ENCODE results near the gene PERM1. TPM values are rescaled to one million over a fixed set of nuclear protein-coding genes. Genes with fewer than 3 reads are reported as not detected.

The PERM1 gene
- total RNA-seq, 1 experiment from 2014 or later: not detected

- TF ChIP-seq, protein P1, sequence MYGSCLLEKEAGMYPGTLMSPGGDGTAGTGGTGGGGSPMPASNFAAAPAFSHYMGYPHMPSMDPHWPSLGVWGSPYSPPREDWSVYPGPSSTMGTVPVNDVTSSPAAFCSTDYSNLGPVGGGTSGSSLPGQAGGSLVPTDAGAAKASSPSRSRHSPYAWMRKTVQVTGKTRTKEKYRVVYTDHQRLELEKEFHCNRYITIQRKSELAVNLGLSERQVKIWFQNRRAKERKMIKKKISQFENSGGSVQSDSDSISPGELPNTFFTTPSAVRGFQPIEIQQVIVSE (CRISPR knock-in tag; IDR thresholded peaks at IDR 0.05; ENCODE audit: borderline replicate concordance): no peak
- TF ChIP-seq EMX1 (CRISPR knock-in tag; IDR thresholded peaks at IDR 0.05): peak; percentile 70; the same call in 1 of the 2 replicates
Observed at GRCh38 chr1:942864-943533, 38.9 kb downstream of the PERM1 start (continued).

DNA sequence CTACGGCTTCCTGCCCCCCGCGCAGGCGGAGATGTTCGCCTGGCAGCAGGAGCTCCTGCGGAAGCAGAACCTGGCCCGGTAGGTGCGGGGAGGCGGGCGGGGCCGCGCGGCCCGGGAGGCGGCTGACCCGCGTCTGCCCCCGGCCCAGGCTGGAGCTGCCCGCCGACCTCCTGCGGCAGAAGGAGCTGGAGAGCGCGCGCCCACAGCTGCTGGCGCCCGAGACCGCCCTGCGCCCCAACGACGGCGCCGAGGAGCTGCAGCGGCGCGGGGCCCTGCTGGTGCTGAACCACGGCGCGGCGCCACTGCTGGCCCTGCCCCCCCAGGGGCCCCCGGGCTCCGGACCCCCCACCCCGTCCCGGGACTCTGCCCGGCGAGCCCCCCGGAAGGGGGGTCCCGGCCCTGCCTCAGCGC, 39.5 kb downstream of the PERM1 start:
- DNase-seq (ENCODE audit: low spot score) (no peak), ATAC-seq (peak; percentile 15)
- CTCF ChIA-PET: interaction anchor here (0.8 to 4.9 kb wide), 10 partner anchors 9 to 122 kb away, joined by 3 to 28 read pairs (median 6); partner anchors contain the start of gene PLEKHN1
- no peak overlapping the region for H3K4me3 Mint-ChIP-seq
- H3K9me3 Mint-ChIP-seq: no peaks in the 10 kb centered on the region
- H3K4me1 Mint-ChIP-seq: peaks cover 6% of the 10 kb centered on the region
- H3K27ac Mint-ChIP-seq: no peak overlapping the region
- H3K36me3 Mint-ChIP-seq: 0 out of 2 replicates have a peak, but pooled peaks cover 5% of the 10 kb centered on the region
- POLR2A ChIA-PET: interaction anchor here (0.6 to 1.2 kb wide), 4 partner anchors 9 to 17 kb away, joined by 3 read pairs; partner anchors contain the start of gene NOC2L
- no peak for TF ChIP-seq ZNF317 (CRISPR knock-in tag; IDR thresholded peaks at IDR 0.05; ENCODE audit: borderline replicate concordance, low read depth)
- TF ChIP-seq KAT7 (CRISPR knock-in tag; IDR thresholded peaks at IDR 0.05; ENCODE audit: borderline replicate concordance): no peak
- TF ChIP-seq FOXJ3 (CRISPR knock-in tag; IDR thresholded peaks at IDR 0.05; ENCODE audit: borderline replicate concordance): no peak
- no peak for TF ChIP-seq ZNF121 (CRISPR knock-in tag; IDR thresholded peaks at IDR 0.05)
- no peak for TF ChIP-seq ZNF671 (CRISPR knock-in tag; IDR thresholded peaks at IDR 0.05)
- TF ChIP-seq TP53 (CRISPR knock-in tag; IDR thresholded peaks at IDR 0.05): 0 out of 2 replicates have a peak, but pooled peaks have one; percentile 3
- TF ChIP-seq HMGA2 (CRISPR knock-in tag; IDR thresholded peaks at IDR 0.05): no peak
- peaks cover 51% of the 10 kb centered on the region for H3K27me3 Mint-ChIP-seq (ENCODE audit: low read depth)

- H3K4me1 Mint-ChIP-seq: peaks cover 6% of the 10 kb centered on the region
- H3K4me3 Mint-ChIP-seq: peak overlapping the region; percentile 70
- TF ChIP-seq ATF2 (CRISPR knock-in tag; IDR thresholded peaks at IDR 0.05; ENCODE audit: borderline replicate concordance, low read depth) (no peak), SP1 (CRISPR knock-in tag; conservative IDR thresholded peaks at IDR 0.05) (no peak), TCF7 (CRISPR knock-in tag; IDR thresholded peaks at IDR 0.05; ENCODE audit: low read depth) (no peak), ZNF121 (CRISPR knock-in tag; IDR thresholded peaks at IDR 0.05) (no peak)
- H3K27me3 Mint-ChIP-seq (ENCODE audit: low read depth): peaks cover 56% of the 10 kb centered on the region
- H3K36me3 Mint-ChIP-seq: no peaks in the 10 kb centered on the region
- DNase-seq (ENCODE audit: low spot score): peak; percentile 70
- ChIA-PET POLR2A (interaction anchor here (0.6 to 1.2 kb wide), 3 partner anchors 12 to 17 kb away, joined by 3 read pairs; partner anchors contain the start of gene NOC2L), CTCF (interaction anchor here (0.8 to 4.9 kb wide), 14 partner anchors 10 to 123 kb away, joined by 3 to 28 read pairs (median 4); partner anchors contain the start of genes PLEKHN1 and SAMD11)
- H3K9me3 Mint-ChIP-seq: no peaks in the 10 kb centered on the region
- peak; percentile 16 for ATAC-seq
- no peak overlapping the region for H3K27ac Mint-ChIP-seq
Observed at GRCh38 chr1:941588-942383, 40.1 kb downstream of the PERM1 start.

GRCh38 chr1:941015-941587, 40.8 kb downstream of the PERM1 start:
- ChIA-PET CTCF (interaction anchor here (0.8 to 4.9 kb wide), 15 partner anchors 10 to 123 kb away, joined by 3 to 40 read pairs (median 4); partner anchors contain the start of genes PLEKHN1 and SAMD11), POLR2A (no interaction called here)
- Mint-ChIP-seq H3K9me3 (no peaks in the 10 kb centered on the region), H3K36me3 (no peaks in the 10 kb centered on the region), H3K27me3 (ENCODE audit: low read depth) (peaks cover 61% of the 10 kb centered on the region), H3K27ac (no peak overlapping the region), H3K4me1 (peaks cover 6% of the 10 kb centered on the region), H3K4me3 (peak overlapping the region; percentile 70)
- DNase-seq (ENCODE audit: low spot score): no peak
- no peak for ATAC-seq
- TF ChIP-seq, protein P2, sequence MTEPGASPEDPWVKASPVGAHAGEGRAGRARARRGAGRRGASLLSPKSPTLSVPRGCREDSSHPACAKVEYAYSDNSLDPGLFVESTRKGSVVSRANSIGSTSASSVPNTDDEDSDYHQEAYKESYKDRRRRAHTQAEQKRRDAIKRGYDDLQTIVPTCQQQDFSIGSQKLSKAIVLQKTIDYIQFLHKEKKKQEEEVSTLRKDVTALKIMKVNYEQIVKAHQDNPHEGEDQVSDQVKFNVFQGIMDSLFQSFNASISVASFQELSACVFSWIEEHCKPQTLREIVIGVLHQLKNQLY (CRISPR knock-in tag; IDR thresholded peaks at IDR 0.05): 0 out of 2 replicates have a peak, but pooled peaks have one; percentile 44
- TF ChIP-seq, protein P3, sequence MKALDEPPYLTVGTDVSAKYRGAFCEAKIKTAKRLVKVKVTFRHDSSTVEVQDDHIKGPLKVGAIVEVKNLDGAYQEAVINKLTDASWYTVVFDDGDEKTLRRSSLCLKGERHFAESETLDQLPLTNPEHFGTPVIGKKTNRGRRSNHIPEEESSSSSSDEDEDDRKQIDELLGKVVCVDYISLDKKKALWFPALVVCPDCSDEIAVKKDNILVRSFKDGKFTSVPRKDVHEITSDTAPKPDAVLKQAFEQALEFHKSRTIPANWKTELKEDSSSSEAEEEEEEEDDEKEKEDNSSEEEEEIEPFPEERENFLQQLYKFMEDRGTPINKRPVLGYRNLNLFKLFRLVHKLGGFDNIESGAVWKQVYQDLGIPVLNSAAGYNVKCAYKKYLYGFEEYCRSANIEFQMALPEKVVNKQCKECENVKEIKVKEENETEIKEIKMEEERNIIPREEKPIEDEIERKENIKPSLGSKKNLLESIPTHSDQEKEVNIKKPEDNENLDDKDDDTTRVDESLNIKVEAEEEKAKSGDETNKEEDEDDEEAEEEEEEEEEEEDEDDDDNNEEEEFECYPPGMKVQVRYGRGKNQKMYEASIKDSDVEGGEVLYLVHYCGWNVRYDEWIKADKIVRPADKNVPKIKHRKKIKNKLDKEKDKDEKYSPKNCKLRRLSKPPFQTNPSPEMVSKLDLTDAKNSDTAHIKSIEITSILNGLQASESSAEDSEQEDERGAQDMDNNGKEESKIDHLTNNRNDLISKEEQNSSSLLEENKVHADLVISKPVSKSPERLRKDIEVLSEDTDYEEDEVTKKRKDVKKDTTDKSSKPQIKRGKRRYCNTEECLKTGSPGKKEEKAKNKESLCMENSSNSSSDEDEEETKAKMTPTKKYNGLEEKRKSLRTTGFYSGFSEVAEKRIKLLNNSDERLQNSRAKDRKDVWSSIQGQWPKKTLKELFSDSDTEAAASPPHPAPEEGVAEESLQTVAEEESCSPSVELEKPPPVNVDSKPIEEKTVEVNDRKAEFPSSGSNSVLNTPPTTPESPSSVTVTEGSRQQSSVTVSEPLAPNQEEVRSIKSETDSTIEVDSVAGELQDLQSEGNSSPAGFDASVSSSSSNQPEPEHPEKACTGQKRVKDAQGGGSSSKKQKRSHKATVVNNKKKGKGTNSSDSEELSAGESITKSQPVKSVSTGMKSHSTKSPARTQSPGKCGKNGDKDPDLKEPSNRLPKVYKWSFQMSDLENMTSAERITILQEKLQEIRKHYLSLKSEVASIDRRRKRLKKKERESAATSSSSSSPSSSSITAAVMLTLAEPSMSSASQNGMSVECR (CRISPR knock-in tag; IDR thresholded peaks at IDR 0.05; ENCODE audit: borderline replicate concordance): no peak
- TF ChIP-seq MYBL2 (CRISPR knock-in tag; IDR thresholded peaks at IDR 0.05) (no peak), TCF7 (CRISPR knock-in tag; IDR thresholded peaks at IDR 0.05; ENCODE audit: low read depth) (no peak), HMGA2 (CRISPR knock-in tag; IDR thresholded peaks at IDR 0.05) (no peak)
- TF ChIP-seq, protein P4, sequence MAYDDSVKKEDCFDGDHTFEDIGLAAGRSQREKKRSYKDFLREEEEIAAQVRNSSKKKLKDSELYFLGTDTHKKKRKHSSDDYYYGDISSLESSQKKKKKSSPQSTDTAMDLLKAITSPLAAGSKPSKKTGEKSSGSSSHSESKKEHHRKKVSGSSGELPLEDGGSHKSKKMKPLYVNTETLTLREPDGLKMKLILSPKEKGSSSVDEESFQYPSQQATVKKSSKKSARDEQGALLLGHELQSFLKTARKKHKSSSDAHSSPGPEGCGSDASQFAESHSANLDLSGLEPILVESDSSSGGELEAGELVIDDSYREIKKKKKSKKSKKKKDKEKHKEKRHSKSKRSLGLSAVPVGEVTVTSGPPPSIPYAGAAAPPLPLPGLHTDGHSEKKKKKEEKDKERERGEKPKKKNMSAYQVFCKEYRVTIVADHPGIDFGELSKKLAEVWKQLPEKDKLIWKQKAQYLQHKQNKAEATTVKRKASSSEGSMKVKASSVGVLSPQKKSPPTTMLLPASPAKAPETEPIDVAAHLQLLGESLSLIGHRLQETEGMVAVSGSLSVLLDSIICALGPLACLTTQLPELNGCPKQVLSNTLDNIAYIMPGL (CRISPR knock-in tag; IDR thresholded peaks at IDR 0.05): 0 out of 2 replicates have a peak, but pooled peaks have one; percentile 1

Data from WTC11 (cell line).